Neural cell (in vitro differentiated cells): ENCODE data around the gene LTN1. TPM values are rescaled to one million over a fixed set of nuclear protein-coding genes. Genes with fewer than 3 reads are reported as not detected.

Source experiments
- H2AFZ ChIP-seq: fragments of 200-600, 300-800 bp; sonication (generic), shearing (Covaris generic); 2 replicates; pipeline ENCODE4 v1.6.0; 2014; ENCODE audit warnings: low read depth, mild to moderate bottlenecking, antibody characterized with exemption, low read length, moderate library complexity
- H3F3A ChIP-seq: fragments of 200-600 bp; shearing (Covaris generic); 2 replicates; pipeline ENCODE4 v1.6.1; 2016; ENCODE audit warnings: mild to moderate bottlenecking, moderate library complexity, mixed read lengths, antibody characterized with exemption, low read length; ENCODE audit not compliant: insufficient read depth, poor library complexity, severe bottlenecking
- H3K27ac ChIP-seq: fragments of 200-600, 300-800 bp; sonication (generic), shearing (Covaris generic); 2 replicates; pipeline ENCODE4 v1.5.1; 2014; ENCODE audit warnings: mild to moderate bottlenecking, low read length, moderate library complexity
- H3K27me3 ChIP-seq: fragments of 300-800, 200-600 bp; sonication (generic), shearing (Covaris generic); 2 replicates; pipeline ENCODE4 v1.6.0; 2014; ENCODE audit warnings: mild to moderate bottlenecking, low read depth, low read length, moderate library complexity; ENCODE audit not compliant: insufficient read depth
- H3K36me3 ChIP-seq: fragments of 300-800, 200-600 bp; sonication (generic), shearing (Covaris generic); 2 replicates; pipeline ENCODE4 v1.5.1; 2014; ENCODE audit warnings: mild to moderate bottlenecking, antibody characterized with exemption, low read length, moderate library complexity; ENCODE audit not compliant: insufficient read depth
- H3K4me2 ChIP-seq: fragments of 300-800, 200-600 bp; sonication (generic), shearing (Covaris generic); 2 replicates; pipeline ENCODE4 v1.6.0; 2014; ENCODE audit warnings: mild to moderate bottlenecking, low read length
- H3K4me3 ChIP-seq: fragments of 300-800, 200-600 bp; sonication (generic), shearing (Covaris generic); 2 replicates; pipeline ENCODE4 v1.5.1; 2014; ENCODE audit warnings: mild to moderate bottlenecking, low read length, moderate library complexity
- H3K79me2 ChIP-seq: fragments of 200-600 bp; shearing (Covaris generic); replicated peaks from 2 replicates; pipeline ENCODE4 v1.6.0; 2014; ENCODE audit warnings: mild to moderate bottlenecking, low read length, moderate library complexity; ENCODE audit not compliant: insufficient read depth
- H3K9ac ChIP-seq: fragments of 300-800, 200-600 bp; sonication (generic), shearing (Covaris generic); 2 replicates; pipeline ENCODE4 v1.6.1; 2016; ENCODE audit warnings: mild to moderate bottlenecking, low read length, mixed read lengths
- H3K9me2 ChIP-seq: fragments of 200-600 bp; shearing (Covaris generic); 2 replicates; pipeline ENCODE4 v1.6.1; 2016; ENCODE audit warnings: mild to moderate bottlenecking, low read length, mixed read lengths; ENCODE audit not compliant: insufficient read depth
- H3K9me3 ChIP-seq: fragments of 200-600, 300-800 bp; sonication (generic), shearing (Covaris generic); 2 replicates; pipeline ENCODE4 v1.6.1; 2016; ENCODE audit warnings: mild to moderate bottlenecking, mixed run types, low read length, moderate library complexity, mixed read lengths
- H4K20me1 ChIP-seq: fragments of 200-600 bp; shearing (Covaris generic); 2 replicates; pipeline ENCODE4 v1.6.1; 2016; ENCODE audit warnings: mild to moderate bottlenecking, mixed run types; ENCODE audit not compliant: insufficient read depth
- EP300 ChIP-seq: fragments of 450-650 bp; conservative IDR thresholded peaks from 2 replicates; pipeline ENCODE4 v1.6.1; 2014; ENCODE audit warnings: antibody characterized with exemption, mild to moderate bottlenecking, moderate library complexity; ENCODE audit not compliant: poor library complexity, severe bottlenecking
- EZH2 ChIP-seq: fragments of 200-600, 300-800 bp; shearing (Covaris generic), sonication (generic); IDR thresholded peaks from 2 replicates; pipeline ENCODE4 v1.6.1; 2014; ENCODE audit warnings: antibody characterized with exemption, low read length, borderline replicate concordance, mild to moderate bottlenecking; ENCODE audit not compliant: insufficient read depth, poor library complexity, severe bottlenecking
- MXI1 ChIP-seq: fragments of 450-650 bp; conservative IDR thresholded peaks from 2 replicates; pipeline ENCODE4 v1.6.1; 2014; ENCODE audit warnings: antibody characterized with exemption, mild to moderate bottlenecking; ENCODE audit not compliant: poor library complexity, severe bottlenecking
- POLR2AphosphoS5 ChIP-seq: IDR thresholded peaks from 2 replicates; pipeline ENCODE4 v1.6.1; 2012
- RAD21 ChIP-seq: fragments of 450-650 bp; conservative IDR thresholded peaks from 2 replicates; pipeline ENCODE4 v1.6.1; 2014; ENCODE audit warnings: antibody characterized with exemption, mild to moderate bottlenecking, moderate library complexity
- REST ChIP-seq: IDR thresholded peaks from 2 replicates; pipeline ENCODE4 v1.6.1; 2012; ENCODE audit warnings: borderline replicate concordance
- SMC3 ChIP-seq: fragments of 450-650 bp; conservative IDR thresholded peaks from 2 replicates; pipeline ENCODE4 v1.6.1; 2014; ENCODE audit warnings: antibody characterized with exemption, mild to moderate bottlenecking, moderate library complexity; ENCODE audit not compliant: poor library complexity
- TAF1 ChIP-seq: IDR thresholded peaks from 2 replicates; pipeline ENCODE4 v1.6.1; 2012; ENCODE audit warnings: low read depth
- polyA plus RNA-seq: library from polyadenylated mRNA; depleted of rRNA; stranded (reverse); fragments of >200 nt; gene quantifications from 2 replicates; pipeline ENCODE4 v1.2.3, GENCODE V29; 2014
- TF ChIP-seq, protein P1 (sequence below): fragments of 450-650 bp; IDR thresholded peaks from 2 replicates; pipeline ENCODE4 v1.5.1; 2014; ENCODE audit warnings: antibody characterized with exemption, mild to moderate bottlenecking, moderate library complexity; ENCODE audit not compliant: poor library complexity, severe bottlenecking

The LTN1 gene
- polyA plus RNA-seq, 1 donor from 2014 or later: 62.1 TPM

DNA sequence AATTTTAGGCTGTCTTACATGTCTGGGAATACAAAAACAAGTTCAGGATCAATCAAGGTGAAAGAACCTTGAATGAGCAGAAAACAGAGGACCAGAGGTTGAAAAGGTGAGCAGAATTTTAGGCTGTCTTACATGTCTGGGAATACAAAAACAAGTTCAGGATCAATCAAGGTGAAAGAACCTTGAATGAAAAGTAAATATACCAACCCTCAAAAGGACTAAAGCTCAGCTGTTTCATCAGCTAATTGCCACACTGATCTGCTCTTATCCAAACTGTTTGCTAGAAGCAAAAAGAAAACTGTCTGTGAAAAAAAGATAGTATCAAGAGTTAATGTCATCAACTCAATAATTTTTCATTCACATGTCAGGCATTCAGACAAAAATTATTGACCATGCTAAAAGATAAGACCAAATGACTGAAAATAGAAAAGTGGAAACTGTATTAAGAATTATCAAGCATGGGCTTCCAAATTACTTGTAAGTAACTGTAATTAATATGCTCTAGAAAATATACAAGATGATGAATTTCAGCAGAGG is 69.2 kb downstream of the LTN1 start:
- Histone ChIP-seq H4K20me1 (no peaks in the 10 kb centered on the region), H3K9ac (no peak overlapping the region), H3K4me3 (no peak overlapping the region), H3K79me2 (no peaks in the 10 kb centered on the region), H3K27me3 (no peaks in the 10 kb centered on the region), H3K27ac (no peak overlapping the region), H2AFZ (no peak overlapping the region), H3K36me3 (no peaks in the 10 kb centered on the region), H3K9me3 (no peaks in the 10 kb centered on the region), H3F3A (no peaks in the 10 kb centered on the region), H3K9me2 (no peaks in the 10 kb centered on the region), H3K4me2 (no peak overlapping the region)
- no peak for TF ChIP-seq MXI1
- no peak for TF ChIP-seq EP300
- no peak for TF ChIP-seq SMC3
- TF ChIP-seq, protein P1, sequence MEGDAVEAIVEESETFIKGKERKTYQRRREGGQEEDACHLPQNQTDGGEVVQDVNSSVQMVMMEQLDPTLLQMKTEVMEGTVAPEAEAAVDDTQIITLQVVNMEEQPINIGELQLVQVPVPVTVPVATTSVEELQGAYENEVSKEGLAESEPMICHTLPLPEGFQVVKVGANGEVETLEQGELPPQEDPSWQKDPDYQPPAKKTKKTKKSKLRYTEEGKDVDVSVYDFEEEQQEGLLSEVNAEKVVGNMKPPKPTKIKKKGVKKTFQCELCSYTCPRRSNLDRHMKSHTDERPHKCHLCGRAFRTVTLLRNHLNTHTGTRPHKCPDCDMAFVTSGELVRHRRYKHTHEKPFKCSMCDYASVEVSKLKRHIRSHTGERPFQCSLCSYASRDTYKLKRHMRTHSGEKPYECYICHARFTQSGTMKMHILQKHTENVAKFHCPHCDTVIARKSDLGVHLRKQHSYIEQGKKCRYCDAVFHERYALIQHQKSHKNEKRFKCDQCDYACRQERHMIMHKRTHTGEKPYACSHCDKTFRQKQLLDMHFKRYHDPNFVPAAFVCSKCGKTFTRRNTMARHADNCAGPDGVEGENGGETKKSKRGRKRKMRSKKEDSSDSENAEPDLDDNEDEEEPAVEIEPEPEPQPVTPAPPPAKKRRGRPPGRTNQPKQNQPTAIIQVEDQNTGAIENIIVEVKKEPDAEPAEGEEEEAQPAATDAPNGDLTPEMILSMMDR: no peak
- no peak for TF ChIP-seq TAF1
- no peak for TF ChIP-seq RAD21
- TF ChIP-seq POLR2AphosphoS5: no peak
- no peak for TF ChIP-seq REST
- TF ChIP-seq EZH2: no peak

GRCh38 chr21:28922368-28922767 is 70.3 kb downstream of the LTN1 start:
- Histone ChIP-seq H3K9me2 (no peaks in the 10 kb centered on the region), H3K9ac (no peak overlapping the region), H3K79me2 (no peaks in the 10 kb centered on the region), H3K4me2 (no peak overlapping the region), H3K36me3 (no peaks in the 10 kb centered on the region), H3K27me3 (no peaks in the 10 kb centered on the region), H3K9me3 (no peaks in the 10 kb centered on the region), H2AFZ (no peak overlapping the region), H3F3A (no peaks in the 10 kb centered on the region), H3K27ac (no peak overlapping the region), H3K4me3 (no peak overlapping the region), H4K20me1 (no peaks in the 10 kb centered on the region)
- TF ChIP-seq SMC3 (no peak), POLR2AphosphoS5 (no peak), EP300 (no peak), EZH2 (no peak), RAD21 (no peak), TAF1 (no peak), MXI1 (no peak), REST (no peak)
- TF ChIP-seq, protein P1: no peak
